SU-DHL-6 (cell line): ENCODE results near the gene SPATA31E1.

Experiments
- H2AFZ ChIP-seq: fragments of 200-600 bp; sonication (generic); 2 replicates; pipeline ENCODE4 v1.6.1; 2014; ENCODE audit warnings: low read depth, mild to moderate bottlenecking, moderate library complexity, mixed read lengths, antibody characterized with exemption, low read length; ENCODE audit not compliant: severe bottlenecking
- H3F3A ChIP-seq: fragments of 200-600 bp; shearing (Covaris generic); 2 replicates; pipeline ENCODE4 v1.6.0; 2016; ENCODE audit warnings: antibody characterized with exemption, mild to moderate bottlenecking; ENCODE audit not compliant: insufficient read depth
- H3K27ac ChIP-seq: fragments of 200-600 bp; sonication (generic); 2 replicates; pipeline ENCODE4 v1.5.1; 2016; ENCODE audit warnings: low read depth, mild to moderate bottlenecking, low read length, moderate library complexity, mixed read lengths
- H3K27me3 ChIP-seq: fragments of 200-600 bp; sonication (generic), shearing (Covaris generic); 2 replicates; pipeline ENCODE4 v1.6.0; 2014; ENCODE audit warnings: mild to moderate bottlenecking, low read length
- H3K36me3 ChIP-seq: fragments of 200-600 bp; sonication (generic); 2 replicates; pipeline ENCODE4 v1.6.1; 2014; ENCODE audit warnings: mild to moderate bottlenecking, low read length, mixed read lengths
- H3K4me2 ChIP-seq: fragments of 300-600, 200-600 bp; shearing (Covaris generic), sonication (generic); 2 replicates; pipeline ENCODE4 v1.6.0; 2014; ENCODE audit warnings: low read length, low read depth, mild to moderate bottlenecking; ENCODE audit not compliant: poor library complexity, severe bottlenecking
- H3K4me3 ChIP-seq: fragments of 200-600 bp; sonication (generic); 2 replicates; pipeline ENCODE4 v1.5.1; 2014; ENCODE audit warnings: antibody characterized with exemption, low read length, mild to moderate bottlenecking, mixed read lengths; ENCODE audit not compliant: insufficient read depth, poor library complexity, severe bottlenecking
- H3K79me2 ChIP-seq: fragments of 200-600 bp; sonication (generic); 2 replicates; pipeline ENCODE4 v1.6.1; 2014; ENCODE audit warnings: mild to moderate bottlenecking, low read length, moderate library complexity; ENCODE audit not compliant: insufficient read depth
- H3K9ac ChIP-seq: fragments of 200-600 bp; sonication (generic); 2 replicates; pipeline ENCODE4 v1.7.0; 2014; ENCODE audit warnings: mild to moderate bottlenecking, low read length
- H3K9me2 ChIP-seq: fragments of 200-600 bp; sonication (generic); replicated peaks from 2 replicates; pipeline ENCODE4 v1.6.1; 2014; ENCODE audit warnings: low read length; ENCODE audit not compliant: insufficient read depth
- H3K9me3 ChIP-seq: fragments of 200-600 bp; sonication (generic); 2 replicates; pipeline ENCODE4 v1.6.1; 2014; ENCODE audit warnings: low read length, mixed read lengths; ENCODE audit not compliant: insufficient read depth
- H4K20me1 ChIP-seq: fragments of 200-600 bp; sonication (generic); 2 replicates; pipeline ENCODE4 v1.6.1; 2014; ENCODE audit warnings: low read depth, mild to moderate bottlenecking, antibody characterized with exemption, low read length, moderate library complexity, mixed read lengths
- EZH2phosphoT487 ChIP-seq: fragments of 200-600 bp; sonication (generic), shearing (Covaris generic); conservative IDR thresholded peaks from 2 replicates; pipeline ENCODE4 v1.6.1; 2018; ENCODE audit warnings: mild to moderate bottlenecking, antibody characterized with exemption, low read length, moderate library complexity, mixed read lengths
- TF ChIP-seq, protein P1 (sequence below): fragments of 200-600 bp; sonication (generic); IDR thresholded peaks from one replicate; pipeline ENCODE4 v1.5.1; 2017; ENCODE audit warnings: antibody characterized with exemption, mild to moderate bottlenecking, low read length, moderate library complexity; ENCODE audit not compliant: insufficient read depth, poor library complexity, severe bottlenecking

Gene SPATA31E1

DNA sequence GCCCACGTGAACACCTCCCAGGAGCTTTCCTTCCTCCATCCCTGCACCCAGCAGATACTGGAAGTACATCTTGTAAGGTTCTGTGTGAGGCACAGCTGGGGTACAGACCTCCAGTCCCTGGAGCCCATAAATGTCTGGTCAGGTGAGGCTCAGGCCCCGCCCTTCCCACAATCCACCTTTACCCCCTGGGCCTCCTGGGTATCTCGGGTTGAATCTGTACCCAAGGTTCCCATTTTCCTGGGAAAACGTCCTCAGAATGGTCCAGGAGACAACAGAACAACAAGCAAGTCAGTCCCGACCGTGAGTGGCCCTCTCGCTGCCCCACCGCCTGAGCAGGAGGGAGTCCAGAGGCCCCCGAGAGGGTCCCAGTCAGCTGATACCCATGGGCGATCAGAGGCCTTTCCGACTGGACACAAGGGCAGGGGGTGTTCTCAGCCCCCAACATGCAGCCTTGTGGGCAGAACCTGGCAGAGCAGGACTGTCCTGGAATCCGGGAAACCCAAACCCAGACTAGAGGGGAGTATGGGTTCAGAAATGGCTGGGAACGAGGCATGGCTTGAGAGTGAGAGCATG lies 4.3 kb downstream of the SPATA31E1 start:
- Histone ChIP-seq H3K9me3 (no peaks in the 10 kb centered on the region), H3F3A (no peaks in the 10 kb centered on the region), H4K20me1 (no peaks in the 10 kb centered on the region), H3K79me2 (no peaks in the 10 kb centered on the region), H3K9ac (no peak overlapping the region), H3K9me2 (no peaks in the 10 kb centered on the region), H2AFZ (no peak overlapping the region), H3K36me3 (no peaks in the 10 kb centered on the region), H3K27me3 (no peaks in the 10 kb centered on the region), H3K4me2 (no peak overlapping the region), H3K4me3 (no peak overlapping the region), H3K27ac (no peak overlapping the region)
- TF ChIP-seq, protein P1, sequence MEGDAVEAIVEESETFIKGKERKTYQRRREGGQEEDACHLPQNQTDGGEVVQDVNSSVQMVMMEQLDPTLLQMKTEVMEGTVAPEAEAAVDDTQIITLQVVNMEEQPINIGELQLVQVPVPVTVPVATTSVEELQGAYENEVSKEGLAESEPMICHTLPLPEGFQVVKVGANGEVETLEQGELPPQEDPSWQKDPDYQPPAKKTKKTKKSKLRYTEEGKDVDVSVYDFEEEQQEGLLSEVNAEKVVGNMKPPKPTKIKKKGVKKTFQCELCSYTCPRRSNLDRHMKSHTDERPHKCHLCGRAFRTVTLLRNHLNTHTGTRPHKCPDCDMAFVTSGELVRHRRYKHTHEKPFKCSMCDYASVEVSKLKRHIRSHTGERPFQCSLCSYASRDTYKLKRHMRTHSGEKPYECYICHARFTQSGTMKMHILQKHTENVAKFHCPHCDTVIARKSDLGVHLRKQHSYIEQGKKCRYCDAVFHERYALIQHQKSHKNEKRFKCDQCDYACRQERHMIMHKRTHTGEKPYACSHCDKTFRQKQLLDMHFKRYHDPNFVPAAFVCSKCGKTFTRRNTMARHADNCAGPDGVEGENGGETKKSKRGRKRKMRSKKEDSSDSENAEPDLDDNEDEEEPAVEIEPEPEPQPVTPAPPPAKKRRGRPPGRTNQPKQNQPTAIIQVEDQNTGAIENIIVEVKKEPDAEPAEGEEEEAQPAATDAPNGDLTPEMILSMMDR = no peak
- TF ChIP-seq EZH2phosphoT487 = no peak

DNA sequence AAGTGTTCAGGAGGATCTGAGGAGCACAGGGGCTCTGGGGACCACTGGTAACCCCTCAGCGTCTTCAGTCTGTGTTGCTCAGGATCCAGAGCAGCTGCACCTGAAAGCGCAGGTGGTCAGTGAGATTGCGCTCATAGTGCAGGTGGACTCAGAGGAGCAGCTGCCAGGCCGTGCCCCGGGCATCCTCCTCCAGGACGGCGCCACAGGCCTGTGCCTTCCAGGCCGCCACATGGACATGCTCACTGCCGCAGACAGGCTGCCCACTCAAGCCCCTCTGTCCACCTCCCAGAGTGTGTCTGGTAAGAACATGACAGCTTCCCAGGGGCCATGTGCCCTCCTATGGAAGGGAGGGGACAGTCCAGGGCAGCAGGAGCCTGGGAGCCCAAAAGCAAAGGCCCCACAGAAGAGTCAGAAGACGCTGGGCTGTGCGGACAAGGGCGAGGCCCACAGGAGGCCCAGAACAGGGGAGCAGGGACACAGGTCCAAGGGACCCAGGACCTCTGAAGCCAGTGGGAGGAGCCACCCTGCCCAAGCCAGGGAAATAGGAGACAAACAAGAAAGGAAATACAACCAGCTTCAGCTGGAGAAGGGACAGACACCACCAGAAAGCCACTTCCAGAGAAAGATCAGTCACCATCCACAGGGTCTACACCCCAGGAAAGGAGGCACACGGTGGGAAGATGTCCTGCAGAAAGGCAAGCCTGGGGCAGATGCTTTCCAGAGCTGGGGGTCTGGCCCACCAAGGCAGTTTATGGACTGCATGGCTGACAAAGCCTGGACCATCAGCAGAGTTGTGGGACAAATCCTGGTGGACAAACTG lies 5.2 kb downstream of the SPATA31E1 start:
- H3K9me2 ChIP-seq = no peaks in the 10 kb centered on the region
- H3K9me3 ChIP-seq = no peaks in the 10 kb centered on the region
- H3K27ac ChIP-seq = no peak overlapping the region
- H3K4me2 ChIP-seq = no peak overlapping the region
- H4K20me1 ChIP-seq = no peaks in the 10 kb centered on the region
- H3K9ac ChIP-seq = no peak overlapping the region
- TF ChIP-seq EZH2phosphoT487 = no peak
- TF ChIP-seq, protein P1 = no peak
- H3F3A ChIP-seq = no peaks in the 10 kb centered on the region
- no peaks in the 10 kb centered on the region for H3K27me3 ChIP-seq
- no peak overlapping the region for H3K4me3 ChIP-seq
- no peaks in the 10 kb centered on the region for H3K79me2 ChIP-seq
- H3K36me3 ChIP-seq = no peaks in the 10 kb centered on the region
- no peak overlapping the region for H2AFZ ChIP-seq

DNA sequence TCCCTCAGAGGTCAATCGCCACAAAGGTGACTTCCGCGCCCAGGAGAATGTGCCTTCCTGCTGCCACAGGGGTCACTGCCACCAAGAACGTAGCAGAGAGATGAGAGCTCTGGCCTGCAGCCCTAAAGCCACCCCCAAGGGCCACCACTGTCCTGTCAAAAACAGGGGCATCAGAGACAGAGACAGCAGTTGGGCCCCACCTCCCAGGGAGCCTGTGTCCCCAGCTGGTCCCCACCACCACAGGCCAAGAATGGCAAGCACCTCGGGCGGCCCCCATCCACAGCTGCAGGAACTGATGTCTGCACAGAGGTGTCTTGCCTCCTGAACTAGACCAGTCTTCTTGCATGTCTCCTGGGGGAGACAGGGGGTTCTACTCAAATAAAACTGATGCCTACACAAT lies 5.8 kb downstream of the SPATA31E1 start:
- TF ChIP-seq, protein P1 = no peak
- TF ChIP-seq EZH2phosphoT487 = no peak

More for the DNA sequence above, 5.8 kb downstream of the SPATA31E1 start:
- no peak overlapping the region for H3K4me3 ChIP-seq
- H3K9ac ChIP-seq = no peak overlapping the region
- no peaks in the 10 kb centered on the region for H3K9me3 ChIP-seq
- no peak overlapping the region for H3K4me2 ChIP-seq
- no peaks in the 10 kb centered on the region for H3K79me2 ChIP-seq
- no peaks in the 10 kb centered on the region for H3K27me3 ChIP-seq
- no peaks in the 10 kb centered on the region for H4K20me1 ChIP-seq
- H2AFZ ChIP-seq = no peak overlapping the region
- no peaks in the 10 kb centered on the region for H3K36me3 ChIP-seq
- H3K27ac ChIP-seq = no peak overlapping the region
- no peaks in the 10 kb centered on the region for H3K9me2 ChIP-seq
- H3F3A ChIP-seq = no peaks in the 10 kb centered on the region
